T-helper 2 cell (primary cell): ENCODE measurements around the gene HLA-DOA.

Experiments used
- DNase-seq, 5 experiments: peaks; one replicate each; pipeline versions ENCODE4 v3.0.0 to v3.0.0-alpha.2; 2012 to 2022
- total RNA-seq, 2 donors: gene quantifications; one replicate each; lab custom pipeline; 2026; lab: John Stamatoyannopoulos, UW

Gene HLA-DOA
- 4.1 to 10.2 reads per million in 2 donors for total RNA-seq

- DNase-seq: peak in 3 of 5 experiments; percentile 22 to 85 (median 38)
These were observed at the start of gene HLA-DOA for GRCh38 chr6:33008944-33009861. Gene HLA-DOA, minus strand, starts transcription at chr6:33009591.

GRCh38 chr6:33057222-33058150 is 48.1 kb upstream of the HLA-DOA start:
- no peak for DNase-seq

- DNase-seq: no peak
These were observed 43.8 kb upstream of the HLA-DOA start for GRCh38 chr6:33053230-33053629.

- no peak for DNase-seq
These were observed 43.2 kb upstream of the HLA-DOA start for GRCh38 chr6:33052627-33053026.

- DNase-seq: no peak
These were observed 40.8 kb upstream of the HLA-DOA start for GRCh38 chr6:33050014-33050810.

GRCh38 chr6:33049323-33050013 is 40.1 kb upstream of the HLA-DOA start:
- DNase-seq: no peak

GRCh38 chr6:33040157-33040556 is 30.8 kb upstream of the HLA-DOA start:
- DNase-seq: no peak

- DNase-seq: no peak
These were observed 27.1 kb upstream of the HLA-DOA start for GRCh38 chr6:33036535-33036934.

- no peak for DNase-seq
These were observed 25.2 kb upstream of the HLA-DOA start for GRCh38 chr6:33034554-33034953.

- no peak for DNase-seq
These were observed 20.9 kb upstream of the HLA-DOA start for GRCh38 chr6:33030245-33030644.

GRCh38 chr6:33029328-33030184 is 20.2 kb upstream of the HLA-DOA start:
- DNase-seq: peak in 1 of 5 experiments; percentile 86

- no peak for DNase-seq
These were observed 18.9 kb upstream of the HLA-DOA start for GRCh38 chr6:33028220-33028849.

GRCh38 chr6:33024521-33024920 is 15.1 kb upstream of the HLA-DOA start:
- peak in 1 of 5 experiments; percentile 58 for DNase-seq

GRCh38 chr6:33023536-33023935 is 14.1 kb upstream of the HLA-DOA start:
- no peak for DNase-seq

GRCh38 chr6:33021917-33022316 is 12.5 kb upstream of the HLA-DOA start:
- DNase-seq: no peak

GRCh38 chr6:33019372-33019771 is 10.0 kb upstream of the HLA-DOA start:
- no peak for DNase-seq

GRCh38 chr6:33018904-33019303 is 9.5 kb upstream of the HLA-DOA start:
- peak in 2 of 5 experiments; percentile 17 to 21 for DNase-seq

- DNase-seq: no peak
These were observed 9.0 kb upstream of the HLA-DOA start for GRCh38 chr6:33018418-33018817.

- no peak for DNase-seq
These were observed 8.4 kb upstream of the HLA-DOA start for GRCh38 chr6:33017694-33018353.

GRCh38 chr6:33017018-33017417 is 7.6 kb upstream of the HLA-DOA start:
- DNase-seq: no peak
